ENCODE measurements around the gene SEPTIN3.

Gene SEPTIN3

GRCh38 chr22:41978732-41979131 is 9.5 kb downstream of the SEPTIN3 start:
- peaks cover 28% of the 10 kb centered on the region for H3K36me3 ChIP-seq (replicated peaks; ENCODE audit: low read depth, low read length)
- peaks cover 41% of the 10 kb centered on the region for H3K79me2 ChIP-seq (ENCODE audit: low read length)
- TF ChIP-seq, protein P1, sequence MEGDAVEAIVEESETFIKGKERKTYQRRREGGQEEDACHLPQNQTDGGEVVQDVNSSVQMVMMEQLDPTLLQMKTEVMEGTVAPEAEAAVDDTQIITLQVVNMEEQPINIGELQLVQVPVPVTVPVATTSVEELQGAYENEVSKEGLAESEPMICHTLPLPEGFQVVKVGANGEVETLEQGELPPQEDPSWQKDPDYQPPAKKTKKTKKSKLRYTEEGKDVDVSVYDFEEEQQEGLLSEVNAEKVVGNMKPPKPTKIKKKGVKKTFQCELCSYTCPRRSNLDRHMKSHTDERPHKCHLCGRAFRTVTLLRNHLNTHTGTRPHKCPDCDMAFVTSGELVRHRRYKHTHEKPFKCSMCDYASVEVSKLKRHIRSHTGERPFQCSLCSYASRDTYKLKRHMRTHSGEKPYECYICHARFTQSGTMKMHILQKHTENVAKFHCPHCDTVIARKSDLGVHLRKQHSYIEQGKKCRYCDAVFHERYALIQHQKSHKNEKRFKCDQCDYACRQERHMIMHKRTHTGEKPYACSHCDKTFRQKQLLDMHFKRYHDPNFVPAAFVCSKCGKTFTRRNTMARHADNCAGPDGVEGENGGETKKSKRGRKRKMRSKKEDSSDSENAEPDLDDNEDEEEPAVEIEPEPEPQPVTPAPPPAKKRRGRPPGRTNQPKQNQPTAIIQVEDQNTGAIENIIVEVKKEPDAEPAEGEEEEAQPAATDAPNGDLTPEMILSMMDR (IDR thresholded peaks at IDR 0.05; ENCODE audit: low read depth, low read length): no peak
- TF ChIP-seq EZH2phosphoT487 (IDR thresholded peaks at IDR 0.05; ENCODE audit: low read depth): no peak
- no peak overlapping the region for H3K27ac ChIP-seq (ENCODE audit: low read length)
- no peak overlapping the region for H3K9ac ChIP-seq (ENCODE audit: low read length)
- H2AFZ ChIP-seq (ENCODE audit: low read depth, low read length): no peak overlapping the region
- peak overlapping the region; percentile 100 for H3K4me2 ChIP-seq (ENCODE audit: low read length)
- peaks cover 55% of the 10 kb centered on the region for H3K4me1 ChIP-seq (ENCODE audit: low read length)
- no peaks in the 10 kb centered on the region for H4K20me1 ChIP-seq (ENCODE audit: insufficient read depth, low read length)
- H3K27me3 ChIP-seq (ENCODE audit: low read depth, low read length): peaks cover 11% of the 10 kb centered on the region; the same call in 1 of the 2 replicates
- no peaks in the 10 kb centered on the region for H3K9me3 ChIP-seq (ENCODE audit: insufficient read depth, low read length)
- H3K4me3 ChIP-seq (ENCODE audit: low read length): no peak overlapping the region

DNA sequence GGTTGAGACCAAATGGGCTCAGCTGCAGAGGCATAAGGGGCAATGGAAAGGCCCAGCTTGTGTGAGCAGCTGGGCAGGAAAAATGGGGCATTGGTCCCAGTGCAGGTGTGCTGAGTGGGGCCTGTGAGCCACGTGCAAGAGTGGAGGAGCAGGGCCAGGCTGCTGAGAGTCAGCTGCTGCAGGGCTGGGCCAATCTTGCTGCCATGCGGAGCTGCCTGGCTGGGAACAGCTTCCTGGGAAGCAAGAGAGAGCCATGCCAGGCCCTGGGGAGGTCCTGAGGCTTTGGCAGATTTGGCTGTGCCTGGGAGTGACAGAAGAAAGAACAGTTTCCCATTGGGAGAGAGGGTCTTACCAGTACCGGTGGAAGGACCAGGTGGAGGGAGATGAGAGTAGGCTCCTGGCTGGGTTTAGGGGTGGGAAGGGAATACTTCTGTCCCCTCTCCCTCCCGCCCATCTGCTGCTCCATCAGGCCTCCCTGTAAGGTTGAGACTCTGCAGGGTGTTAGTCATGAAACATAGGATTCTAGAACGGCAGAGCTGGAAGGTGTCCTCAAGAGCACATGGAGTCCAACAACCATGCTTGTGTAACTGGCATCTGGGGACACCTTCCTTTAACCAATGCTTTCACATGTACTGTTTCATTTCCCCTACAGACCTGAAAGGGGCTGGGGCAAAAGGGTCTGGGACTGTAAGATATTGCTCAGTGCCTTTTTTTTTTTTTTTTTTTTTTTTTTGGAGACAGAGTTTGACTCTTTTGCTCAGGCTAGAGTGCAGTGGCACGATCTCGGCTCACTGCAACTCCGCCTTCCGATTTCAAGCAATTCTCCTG is 10.4 kb downstream of the SEPTIN3 start:
- H3K27ac ChIP-seq (ENCODE audit: low read length): peak overlapping the region; percentile 74
- peak overlapping the region; percentile 47 for H3K9ac ChIP-seq (ENCODE audit: low read length)
- H3K9me3 ChIP-seq (ENCODE audit: insufficient read depth, low read length): no peaks in the 10 kb centered on the region
- peaks cover 41% of the 10 kb centered on the region for H3K79me2 ChIP-seq (ENCODE audit: low read length)
- TF ChIP-seq, protein P1 (IDR thresholded peaks at IDR 0.05; ENCODE audit: low read depth, low read length): no peak
- no peak for TF ChIP-seq EZH2phosphoT487 (IDR thresholded peaks at IDR 0.05; ENCODE audit: low read depth)
- peak overlapping the region; percentile 38 for H3K4me3 ChIP-seq (ENCODE audit: low read length)
- peaks cover 54% of the 10 kb centered on the region for H3K4me1 ChIP-seq (ENCODE audit: low read length)
- H3K27me3 ChIP-seq (ENCODE audit: low read depth, low read length): peaks cover 11% of the 10 kb centered on the region; the same call in 1 of the 2 replicates
- peak overlapping the region; percentile 74 for H3K4me2 ChIP-seq (ENCODE audit: low read length)
- no peak overlapping the region for H2AFZ ChIP-seq (ENCODE audit: low read depth, low read length)
- H3K36me3 ChIP-seq (replicated peaks; ENCODE audit: low read depth, low read length): peaks cover 31% of the 10 kb centered on the region
- H4K20me1 ChIP-seq (ENCODE audit: insufficient read depth, low read length): no peaks in the 10 kb centered on the region

DNA sequence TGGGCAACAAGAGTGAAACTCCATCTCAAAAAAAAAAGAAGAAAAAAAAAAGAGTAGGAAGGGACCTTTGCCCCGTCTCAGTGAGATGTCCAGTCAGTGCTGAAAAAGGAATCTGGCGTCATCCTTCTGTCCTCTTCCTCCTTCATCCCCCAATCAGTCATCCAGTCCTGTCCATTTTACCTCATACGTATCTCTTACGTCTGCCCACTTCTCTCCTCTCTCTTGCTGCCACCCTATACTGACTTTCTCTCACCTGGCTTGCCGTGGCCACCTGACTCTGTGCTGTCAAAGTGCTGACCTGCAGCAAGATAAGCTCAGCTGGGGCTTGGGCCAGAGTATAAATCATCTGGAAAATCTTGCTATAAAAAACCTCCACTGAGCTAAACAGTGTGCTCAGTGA is 13.6 kb downstream of the SEPTIN3 start:
- Histone ChIP-seq H3K27ac (ENCODE audit: low read length) (no peak overlapping the region), H3K9me3 (ENCODE audit: insufficient read depth, low read length) (no peaks in the 10 kb centered on the region), H3K9ac (ENCODE audit: low read length) (no peak overlapping the region), H4K20me1 (ENCODE audit: insufficient read depth, low read length) (no peaks in the 10 kb centered on the region), H3K4me2 (ENCODE audit: low read length) (no peak overlapping the region), H3K79me2 (ENCODE audit: low read length) (peaks cover 31% of the 10 kb centered on the region), H3K27me3 (ENCODE audit: low read depth, low read length) (no peaks in the 10 kb centered on the region), H3K4me3 (ENCODE audit: low read length) (no peak overlapping the region), H3K4me1 (ENCODE audit: low read length) (peaks cover 30% of the 10 kb centered on the region), H2AFZ (ENCODE audit: low read depth, low read length) (no peak overlapping the region), H3K36me3 (replicated peaks; ENCODE audit: low read depth, low read length) (peaks cover 49% of the 10 kb centered on the region)
- TF ChIP-seq, protein P1 (IDR thresholded peaks at IDR 0.05; ENCODE audit: low read depth, low read length): no peak
- TF ChIP-seq EZH2phosphoT487 (IDR thresholded peaks at IDR 0.05; ENCODE audit: low read depth): no peak

DNA sequence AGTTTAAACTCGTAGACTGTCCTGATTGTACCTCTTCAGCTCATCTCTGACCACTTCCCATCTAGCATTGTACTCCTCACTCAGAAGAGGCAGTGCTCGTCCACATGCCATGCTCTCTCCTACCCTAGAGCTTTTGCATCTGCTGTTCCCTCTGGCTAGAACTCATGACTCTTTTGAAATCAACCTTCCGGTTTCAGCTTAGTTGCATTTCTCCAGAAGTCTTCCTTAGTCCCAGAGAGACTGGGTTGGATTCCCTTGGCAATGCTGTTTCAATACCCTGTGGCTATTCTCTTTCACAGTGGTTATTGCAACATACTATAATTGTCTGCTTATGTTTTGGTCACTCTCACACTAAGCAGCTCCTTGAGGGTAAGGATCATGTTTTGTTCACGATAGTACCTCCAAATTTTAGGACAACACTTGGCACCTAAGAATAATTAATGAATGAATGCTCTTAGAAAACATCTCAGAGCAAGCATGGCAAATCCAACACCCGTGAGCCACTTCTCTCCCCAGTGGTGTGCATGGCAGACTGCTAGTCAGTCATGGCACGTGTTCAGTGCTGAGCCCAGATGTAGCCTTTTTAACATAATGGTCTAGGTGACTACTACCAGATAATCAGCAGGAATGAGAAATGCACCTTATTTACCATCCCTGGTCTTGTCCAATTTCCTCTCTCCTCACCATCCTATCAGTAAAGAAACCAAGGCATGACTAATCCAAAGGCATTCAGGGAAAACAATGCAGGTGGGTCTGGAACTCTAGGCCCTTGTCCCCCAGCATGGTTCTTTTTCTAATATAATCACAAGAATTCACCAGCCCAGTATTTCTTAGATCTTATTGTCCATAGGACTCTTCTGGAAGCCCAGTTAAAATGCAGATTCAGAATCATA is 14.5 kb downstream of the SEPTIN3 start:
- Histone ChIP-seq H3K9ac (ENCODE audit: low read length) (no peak overlapping the region), H3K27me3 (ENCODE audit: low read depth, low read length) (no peaks in the 10 kb centered on the region), H2AFZ (ENCODE audit: low read depth, low read length) (no peak overlapping the region), H4K20me1 (ENCODE audit: insufficient read depth, low read length) (no peaks in the 10 kb centered on the region), H3K79me2 (ENCODE audit: low read length) (peaks cover 26% of the 10 kb centered on the region), H3K9me3 (ENCODE audit: insufficient read depth, low read length) (no peaks in the 10 kb centered on the region), H3K27ac (ENCODE audit: low read length) (no peak overlapping the region), H3K4me3 (ENCODE audit: low read length) (no peak overlapping the region), H3K4me2 (ENCODE audit: low read length) (no peak overlapping the region), H3K36me3 (replicated peaks; ENCODE audit: low read depth, low read length) (peaks cover 56% of the 10 kb centered on the region), H3K4me1 (ENCODE audit: low read length) (peaks cover 22% of the 10 kb centered on the region)
- no peak for TF ChIP-seq EZH2phosphoT487 (IDR thresholded peaks at IDR 0.05; ENCODE audit: low read depth)
- TF ChIP-seq, protein P1 (IDR thresholded peaks at IDR 0.05; ENCODE audit: low read depth, low read length): no peak

All from OCI-LY3 (cell line).